T-helper 2 cell (primary cell): ENCODE results near the gene ZNF385A.

Experiments
- DNase-seq, 5 experiments: peaks; one replicate each; pipeline versions ENCODE4 v3.0.0 to v3.0.0-alpha.2; 2012 to 2022
- total RNA-seq, 2 donors: gene quantifications; one replicate each; lab custom pipeline; 2026; lab: John Stamatoyannopoulos, UW

The ZNF385A gene
- 0.40 to 0.94 reads per million in 2 donors for total RNA-seq

- no peak for DNase-seq
Measured at GRCh38 chr12:54384591-54385041, at the start of gene ZNF385A. ZNF385A (minus strand) TSS chr12:54384733; CDS start chr12:54384514, 219 bp downstream.

GRCh38 chr12:54432815-54433164, 48.3 kb upstream of the ZNF385A start:
- no peak for DNase-seq

- DNase-seq, result no peak
Measured at GRCh38 chr12:54431911-54432814, 47.6 kb upstream of the ZNF385A start.

- no peak for DNase-seq
Measured at GRCh38 chr12:54430471-54431069, 46.0 kb upstream of the ZNF385A start.

- DNase-seq, result no peak
Measured at GRCh38 chr12:54429014-54429471, 44.5 kb upstream of the ZNF385A start.

- DNase-seq, result peak in 1 of 5 experiments; percentile 47
Measured at GRCh38 chr12:54428050-54429013, 43.8 kb upstream of the ZNF385A start.

GRCh38 chr12:54427106-54427505, 42.6 kb upstream of the ZNF385A start:
- no peak for DNase-seq

- DNase-seq, result no peak
Measured at GRCh38 chr12:54426690-54427089, 42.2 kb upstream of the ZNF385A start.

GRCh38 chr12:54425702-54426101, 41.2 kb upstream of the ZNF385A start:
- no peak for DNase-seq

- no peak for DNase-seq
Measured at GRCh38 chr12:54424224-54424623, 39.7 kb upstream of the ZNF385A start.

- no peak for DNase-seq
Measured at GRCh38 chr12:54423816-54424150, 39.2 kb upstream of the ZNF385A start.

GRCh38 chr12:54421879-54422250, 37.3 kb upstream of the ZNF385A start:
- no peak for DNase-seq

GRCh38 chr12:54421175-54421878, 36.8 kb upstream of the ZNF385A start:
- DNase-seq, result no peak

GRCh38 chr12:54420766-54421144, 36.2 kb upstream of the ZNF385A start:
- DNase-seq, result no peak

- DNase-seq, result peak in 3 of 5 experiments; percentile 19 to 52 (median 26)
Measured at GRCh38 chr12:54419088-54419887, 34.8 kb upstream of the ZNF385A start, which contains the start of gene ITGA5. ITGA5 (minus strand) TSS chr12:54419266; CDS start chr12:54419198, 68 bp downstream.

- no peak for DNase-seq
Measured at GRCh38 chr12:54418441-54419087, 34.0 kb upstream of the ZNF385A start.

GRCh38 chr12:54417712-54418440, 33.3 kb upstream of the ZNF385A start:
- DNase-seq, result peak in 1 of 5 experiments; percentile 58

GRCh38 chr12:54416687-54417603, 32.4 kb upstream of the ZNF385A start:
- no peak for DNase-seq
